ENCODE measurements around the gene PHOX2A.

DNA sequence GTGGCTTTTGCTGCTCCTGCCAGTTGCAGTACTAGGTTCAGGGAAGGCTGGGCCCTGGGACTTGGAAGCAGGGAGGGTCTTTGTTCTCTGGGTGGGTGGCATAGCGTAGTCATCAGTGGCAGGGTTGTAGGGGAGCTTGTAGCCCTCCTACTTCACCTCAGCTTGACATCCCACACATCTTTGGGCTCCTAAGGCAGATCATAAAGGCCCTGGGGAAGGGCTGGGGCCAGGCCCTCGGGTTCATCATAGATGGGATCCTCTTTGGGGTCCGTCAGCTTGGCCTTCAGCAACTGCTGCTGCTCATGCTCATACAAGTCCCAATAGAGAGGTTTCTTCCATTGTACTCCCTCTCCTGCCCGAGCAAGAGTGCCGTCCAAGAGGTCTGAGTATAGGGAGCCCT lies 6.0 kb upstream of the PHOX2A start:
- TF ChIP-seq, protein P1, sequence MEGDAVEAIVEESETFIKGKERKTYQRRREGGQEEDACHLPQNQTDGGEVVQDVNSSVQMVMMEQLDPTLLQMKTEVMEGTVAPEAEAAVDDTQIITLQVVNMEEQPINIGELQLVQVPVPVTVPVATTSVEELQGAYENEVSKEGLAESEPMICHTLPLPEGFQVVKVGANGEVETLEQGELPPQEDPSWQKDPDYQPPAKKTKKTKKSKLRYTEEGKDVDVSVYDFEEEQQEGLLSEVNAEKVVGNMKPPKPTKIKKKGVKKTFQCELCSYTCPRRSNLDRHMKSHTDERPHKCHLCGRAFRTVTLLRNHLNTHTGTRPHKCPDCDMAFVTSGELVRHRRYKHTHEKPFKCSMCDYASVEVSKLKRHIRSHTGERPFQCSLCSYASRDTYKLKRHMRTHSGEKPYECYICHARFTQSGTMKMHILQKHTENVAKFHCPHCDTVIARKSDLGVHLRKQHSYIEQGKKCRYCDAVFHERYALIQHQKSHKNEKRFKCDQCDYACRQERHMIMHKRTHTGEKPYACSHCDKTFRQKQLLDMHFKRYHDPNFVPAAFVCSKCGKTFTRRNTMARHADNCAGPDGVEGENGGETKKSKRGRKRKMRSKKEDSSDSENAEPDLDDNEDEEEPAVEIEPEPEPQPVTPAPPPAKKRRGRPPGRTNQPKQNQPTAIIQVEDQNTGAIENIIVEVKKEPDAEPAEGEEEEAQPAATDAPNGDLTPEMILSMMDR (IDR thresholded peaks at IDR 0.05; ENCODE audit: low read depth, low read length, poor library complexity, severe bottlenecking), result no peak
- no peak for TF ChIP-seq EZH2phosphoT487 (IDR thresholded peaks at IDR 0.05; ENCODE audit: borderline replicate concordance, low read length)
